NCI-H2107 (cell line): ENCODE data around the gene PIF1.
A peak's percentile ranks its signal among the peaks of the same experiment; 100 is the strongest.
"Not testable (repeated sequence)": the region's sequence is repeated elsewhere in the genome, so short reads cannot be mapped to it uniquely, and the experiment has no call there.

ENCODE experiments used
- DNase-seq: peaks from one replicate; lab custom pipeline; 2025; lab: John Stamatoyannopoulos, UW

PIF1 gene

DNA sequence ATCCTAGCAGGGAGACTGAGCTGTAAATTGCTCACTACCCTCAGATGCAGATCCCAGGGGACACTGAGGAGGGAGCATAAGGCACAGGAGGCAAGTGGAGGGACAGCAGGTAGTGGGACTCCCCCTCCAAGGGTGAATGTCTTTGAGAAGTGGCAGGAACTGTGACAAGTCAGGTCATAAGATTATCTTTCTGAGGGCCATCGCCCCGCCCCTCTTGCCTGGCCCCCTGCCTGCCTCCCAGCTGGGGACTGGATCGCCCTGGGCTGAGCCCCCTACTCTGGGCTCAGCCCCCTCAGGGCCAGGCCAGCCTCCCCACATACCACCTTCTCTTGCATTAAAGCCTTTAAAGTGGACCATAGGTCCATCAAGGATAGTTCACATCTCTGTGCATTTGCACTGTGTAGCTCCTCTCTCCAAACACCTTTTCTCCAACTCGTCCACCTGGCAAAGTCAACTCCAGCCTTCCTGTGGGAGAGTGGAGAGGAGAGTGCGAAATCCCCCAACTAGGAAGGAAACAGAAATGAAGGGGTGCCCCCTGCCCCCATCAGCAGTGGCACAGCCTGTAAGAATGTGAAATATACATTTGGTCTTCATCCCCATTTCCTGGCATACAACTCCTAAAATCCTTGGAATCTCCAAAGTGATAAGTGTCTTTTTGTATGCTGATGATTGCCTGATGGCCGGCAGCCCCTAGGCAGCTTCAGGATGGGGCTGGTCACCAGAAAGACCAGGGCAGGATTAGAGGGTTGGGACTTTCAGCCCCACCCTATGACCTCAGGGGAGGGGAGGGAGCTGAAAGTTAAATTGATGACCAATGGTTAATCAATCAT, 14.7 kb downstream of the PIF1 start:
- DNase-seq, result no peak

DNA sequence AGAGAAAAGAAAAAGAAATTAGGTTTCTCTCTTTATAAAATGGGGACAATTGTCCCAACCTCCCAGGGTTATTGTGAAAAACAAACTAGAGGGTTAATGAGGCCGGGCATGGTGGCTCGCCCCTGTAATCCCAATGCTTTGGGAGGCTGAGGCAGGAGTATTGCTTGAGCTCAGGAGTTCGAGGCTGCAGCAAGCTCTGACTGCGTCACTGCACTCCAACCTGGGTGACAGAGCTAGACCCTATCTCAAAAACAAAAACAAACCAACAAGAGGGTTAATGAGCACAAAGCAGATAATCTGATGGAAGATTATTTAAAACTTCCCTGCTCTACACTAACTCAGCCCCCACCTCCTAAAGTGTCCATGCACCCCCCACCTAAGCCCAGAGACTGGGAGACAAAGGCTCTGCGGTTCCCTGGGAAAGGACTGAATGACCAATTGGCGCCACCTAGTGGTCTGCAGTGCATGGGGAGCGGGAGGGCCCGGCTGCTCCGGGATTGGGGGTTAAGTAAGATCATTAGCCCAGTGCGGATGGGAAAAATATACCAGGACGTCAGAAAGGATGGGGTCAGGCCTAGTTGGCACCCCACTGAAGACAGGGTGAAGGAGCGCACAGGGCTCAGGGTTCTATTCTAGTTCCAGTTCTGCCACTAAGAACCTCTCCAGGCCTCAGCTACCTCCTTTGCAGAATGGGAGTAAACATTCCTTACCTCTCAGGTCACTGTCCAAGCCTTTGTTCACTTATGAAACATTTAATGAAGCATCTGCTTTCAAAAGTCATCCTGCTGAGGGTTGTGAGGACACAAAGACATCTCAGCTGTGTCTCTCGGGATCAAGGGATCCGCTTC, 15.6 kb downstream of the PIF1 start:
- peak; percentile 17 for DNase-seq

DNA sequence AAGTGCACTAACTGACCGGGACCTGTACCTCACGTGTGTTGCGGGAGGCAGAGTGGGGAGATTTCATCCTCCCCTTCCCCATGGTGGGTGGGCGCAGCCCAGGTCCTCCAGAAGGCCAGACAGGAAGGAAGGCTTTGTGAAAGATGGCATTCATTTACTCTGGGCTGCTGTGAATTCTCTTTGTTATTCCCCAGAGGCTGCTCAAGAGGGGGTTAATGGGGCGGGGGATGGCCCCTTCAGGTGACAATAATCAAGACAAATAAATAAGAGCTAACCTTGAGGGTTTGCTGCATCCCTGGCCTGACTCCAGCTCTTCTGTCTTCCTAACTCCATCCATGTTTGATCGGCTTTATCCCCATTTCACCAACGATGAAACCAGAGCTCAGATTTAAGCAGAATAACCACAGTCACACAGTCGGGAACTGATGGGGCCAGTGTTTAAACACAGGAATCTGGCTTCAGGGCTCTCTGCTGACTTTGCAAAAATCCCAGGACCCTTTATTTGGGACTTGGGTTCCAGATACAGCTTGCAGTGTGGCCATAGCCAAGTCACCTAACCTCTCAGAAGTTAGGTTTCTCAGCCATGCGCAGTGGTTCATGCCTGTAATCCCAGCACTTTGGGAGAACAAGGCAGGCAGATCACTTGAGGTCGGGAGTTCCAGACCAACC, 16.5 kb downstream of the PIF1 start:
- no peak for DNase-seq

DNA sequence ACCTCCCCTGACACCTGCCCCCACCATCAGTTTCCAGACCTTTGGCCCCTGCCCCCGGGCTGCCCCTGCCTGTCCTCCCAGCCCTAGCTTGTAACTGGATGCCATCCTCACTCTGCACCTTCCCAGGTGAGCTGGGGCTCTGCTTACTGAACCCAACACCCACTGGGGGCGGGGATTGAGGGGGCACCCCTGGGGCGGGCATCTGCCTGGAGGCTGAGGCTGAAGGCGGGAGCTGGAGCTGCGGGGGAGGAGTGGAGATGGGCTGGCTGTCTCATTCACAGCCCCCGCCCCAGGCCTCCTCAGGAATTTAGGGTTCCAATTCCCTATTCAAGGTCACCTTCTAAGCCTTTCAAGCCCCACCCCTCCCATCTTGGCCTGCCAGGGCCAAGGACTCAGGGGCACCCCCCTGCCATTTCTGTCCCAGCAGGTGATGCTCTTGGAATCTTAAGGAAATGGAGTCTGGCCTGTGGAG, 17.7 kb downstream of the PIF1 start:
- DNase-seq, result no peak

DNA sequence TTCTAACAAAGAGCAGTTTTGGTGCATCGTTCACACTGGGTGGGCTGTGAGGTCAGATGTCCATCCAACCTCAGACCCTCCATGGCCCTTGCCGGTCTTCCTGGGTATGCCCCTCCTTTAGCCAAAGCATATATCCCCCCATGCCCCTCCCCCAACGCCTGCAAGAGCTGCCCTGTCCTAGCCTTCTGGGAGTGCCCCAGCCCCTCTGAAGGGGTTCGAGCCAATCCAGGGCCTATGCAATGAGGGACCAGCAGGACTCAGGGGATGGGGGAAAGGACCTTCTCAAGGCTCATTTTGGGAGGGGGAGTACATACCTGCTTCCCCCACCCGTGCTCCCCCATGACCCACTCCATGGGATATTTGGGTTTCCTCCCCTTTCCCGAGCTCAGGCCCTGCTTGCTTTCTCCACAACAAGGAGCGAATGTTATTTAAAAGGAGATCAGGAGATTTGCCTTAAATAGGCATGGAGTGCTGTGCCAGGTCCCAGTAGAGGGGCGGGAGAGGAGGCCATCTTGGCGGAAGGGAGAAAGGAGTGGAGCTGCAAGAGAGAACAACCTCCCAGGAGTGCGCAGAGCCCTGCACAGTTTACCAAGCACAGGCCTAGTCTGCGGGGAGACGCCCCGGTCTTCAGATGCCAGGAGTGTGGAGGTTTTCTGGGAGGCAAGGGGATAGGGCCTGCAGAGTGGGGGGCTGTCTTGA, 18.2 kb downstream of the PIF1 start:
- DNase-seq, result no peak

DNA sequence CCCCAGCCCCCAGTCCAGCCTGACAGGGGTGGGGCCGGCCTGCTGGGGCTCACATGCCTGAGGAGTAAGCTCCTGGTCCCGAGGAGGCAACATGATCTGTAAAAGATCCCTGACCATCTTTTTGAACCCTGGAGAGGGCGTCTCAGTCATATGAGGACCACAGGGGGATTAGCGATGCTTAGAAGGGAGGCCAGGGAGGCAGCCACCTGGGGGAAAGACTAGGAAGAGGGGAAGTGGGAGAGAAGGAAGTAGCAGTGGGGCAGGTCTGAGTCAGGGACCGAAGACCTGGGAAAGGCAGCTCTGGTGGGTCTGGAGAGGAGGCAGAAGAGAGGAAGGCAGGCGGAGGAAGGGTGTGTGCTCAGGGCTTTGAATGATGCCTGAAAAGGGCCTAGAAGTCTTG, 18.9 kb downstream of the PIF1 start:
- no peak for DNase-seq

DNA sequence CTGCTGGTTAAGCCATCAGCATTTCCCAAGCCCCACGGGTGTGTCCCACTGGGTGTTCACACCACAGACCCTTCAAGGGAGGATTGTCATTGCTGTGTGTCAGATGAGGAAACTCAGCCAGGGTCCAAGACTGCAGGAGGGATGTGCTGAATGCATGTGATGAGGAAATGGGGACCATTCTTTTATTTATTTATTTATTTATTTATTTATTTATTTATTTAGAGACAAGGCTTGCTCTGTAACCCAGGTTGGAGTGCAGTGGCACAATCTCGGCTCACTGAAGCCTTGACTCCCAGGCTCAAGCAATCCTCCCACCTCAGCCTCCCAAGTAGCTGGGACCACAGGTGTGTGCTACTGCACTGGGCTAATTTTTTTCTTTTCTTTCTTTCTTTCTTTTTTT, 20.8 kb downstream of the PIF1 start:
- no peak for DNase-seq

DNA sequence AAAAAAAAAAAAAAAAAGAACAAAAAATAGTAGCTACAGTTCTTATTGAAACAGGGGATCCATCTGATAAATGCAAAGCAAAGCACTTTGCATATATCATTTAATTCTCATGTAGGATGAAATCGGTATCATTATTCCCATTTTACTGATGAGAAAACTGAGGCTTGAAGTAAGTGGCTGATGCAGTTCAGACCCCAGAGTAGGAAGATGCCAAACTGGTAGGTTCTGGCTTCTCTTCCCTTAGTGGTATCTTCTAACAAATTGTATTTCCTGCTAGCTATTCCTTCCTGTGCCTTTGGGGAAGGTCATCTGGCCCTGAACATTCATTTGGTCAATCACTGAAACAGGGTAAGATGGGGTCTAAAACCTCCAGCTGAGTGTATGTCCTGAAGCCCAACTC, 21.9 kb downstream of the PIF1 start:
- no peak for DNase-seq

DNA sequence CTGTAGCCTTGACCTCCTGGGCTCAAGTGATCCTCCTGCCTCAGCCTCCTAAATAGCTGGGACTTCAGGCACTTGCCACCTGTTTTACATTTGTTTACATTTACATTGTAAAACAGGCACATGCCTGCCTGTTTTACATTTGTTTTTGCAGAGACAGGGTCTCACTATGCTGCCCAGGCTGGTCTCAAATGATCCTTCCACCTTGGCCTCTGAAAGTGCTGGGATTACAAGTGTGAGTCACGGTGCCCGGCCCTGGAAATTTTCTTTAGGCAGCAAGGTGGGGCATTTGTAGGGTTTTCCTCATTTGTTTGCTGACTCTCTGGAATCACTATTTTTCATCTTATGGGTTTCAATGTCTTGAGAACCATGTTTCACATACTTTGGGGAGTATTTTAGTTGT, 25.0 kb downstream of the PIF1 start:
- no peak for DNase-seq

DNA sequence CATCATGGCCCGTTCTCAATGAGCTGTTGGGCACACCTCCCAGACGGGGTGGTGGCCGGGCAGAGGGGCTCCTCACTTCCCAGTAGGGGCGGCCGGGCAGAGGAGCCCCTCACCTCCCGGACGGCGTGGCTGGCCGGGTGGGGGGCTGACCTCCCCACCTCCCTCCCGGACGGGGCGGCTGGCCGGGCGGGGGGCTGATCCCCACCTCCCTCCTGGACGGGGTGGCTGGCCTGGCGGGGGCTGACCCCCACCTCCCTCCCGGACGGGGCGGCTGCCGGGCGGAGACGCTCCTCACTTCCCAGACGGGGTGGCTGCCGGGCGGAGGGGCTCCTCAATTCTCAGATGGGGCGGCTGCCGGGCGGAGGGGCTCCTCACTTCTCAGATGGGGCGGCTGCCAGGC, 26.5 kb downstream of the PIF1 start:
- DNase-seq, result not testable (repeated sequence)

DNA sequence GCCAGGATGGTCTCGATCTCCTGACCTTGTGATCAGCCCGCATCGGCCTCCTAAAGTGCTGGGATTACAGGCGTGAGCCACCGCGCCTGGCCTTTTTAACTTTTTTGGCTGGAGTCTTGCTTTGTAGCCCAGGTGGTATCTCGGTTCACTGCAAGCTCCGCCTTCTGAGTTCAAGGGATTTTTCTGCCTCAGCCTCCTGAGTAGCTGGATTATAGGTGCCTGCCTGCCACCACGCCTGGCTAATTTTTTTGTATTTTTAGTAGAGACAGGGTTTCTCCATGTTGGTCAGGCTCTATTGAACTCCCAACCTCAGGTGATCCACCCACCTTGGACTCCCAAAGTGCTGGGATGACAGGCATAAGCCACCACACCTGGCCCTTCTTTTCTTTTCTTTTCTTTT, 29.5 kb downstream of the PIF1 start:
- not testable (repeated sequence) for DNase-seq

DNA sequence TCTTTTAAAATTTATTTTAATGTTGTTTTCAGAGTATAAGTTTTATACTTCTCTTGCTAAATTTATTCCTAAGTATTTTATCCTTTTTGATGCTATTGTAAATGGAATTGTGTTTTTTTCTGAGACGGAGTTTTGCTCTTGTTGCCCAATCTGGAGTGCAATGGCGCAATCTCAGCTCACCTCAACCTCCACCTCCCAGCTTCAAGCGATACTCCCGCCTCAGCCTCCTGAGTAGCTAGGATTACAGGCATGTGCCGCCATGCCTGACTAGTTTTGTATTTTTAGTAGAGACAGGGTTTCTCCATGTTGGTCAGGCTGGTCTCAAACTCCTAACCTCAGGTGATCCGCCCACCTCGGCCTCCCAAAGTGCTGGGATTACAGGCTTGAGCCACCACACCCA, 30.1 kb downstream of the PIF1 start:
- not testable (repeated sequence) for DNase-seq

DNA sequence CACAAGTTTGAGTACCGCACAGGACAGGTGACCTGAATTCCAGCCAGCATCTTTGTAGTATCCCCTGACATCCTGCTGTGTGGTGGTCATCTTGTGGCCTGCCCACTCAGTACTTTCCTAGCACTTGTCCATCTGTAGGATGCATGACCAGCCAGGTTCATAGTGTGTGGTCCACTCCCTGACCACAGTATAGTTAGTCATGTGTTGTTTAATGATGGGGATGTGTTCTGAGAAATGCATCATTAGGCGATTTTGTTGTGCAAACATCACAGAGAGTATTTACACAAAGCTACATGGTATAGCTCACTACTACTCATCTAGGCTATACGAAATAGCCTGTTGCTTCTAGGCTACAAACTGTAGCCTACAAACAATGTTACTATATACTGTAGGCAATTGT, 33.2 kb downstream of the PIF1 start:
- no peak for DNase-seq

DNA sequence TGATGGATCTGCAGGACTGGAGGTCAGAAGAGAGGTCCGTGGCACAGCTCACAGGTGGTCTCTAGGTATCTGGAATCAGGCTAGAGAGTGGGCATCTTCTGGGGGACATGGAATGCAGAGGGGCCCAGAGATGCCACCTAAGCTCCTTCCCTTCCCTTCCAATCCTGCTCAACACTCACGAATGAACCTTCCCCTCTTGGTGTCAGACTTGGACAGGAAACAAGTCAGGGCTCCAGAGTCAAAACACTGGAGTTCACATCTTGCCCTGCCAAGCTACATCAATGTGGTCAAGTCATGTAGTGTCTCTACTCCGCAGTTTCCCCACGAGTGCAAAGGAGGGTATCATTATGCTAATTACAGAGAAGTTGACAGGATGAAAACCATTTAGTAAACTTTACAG, 34.0 kb downstream of the PIF1 start:
- DNase-seq, result no peak

DNA sequence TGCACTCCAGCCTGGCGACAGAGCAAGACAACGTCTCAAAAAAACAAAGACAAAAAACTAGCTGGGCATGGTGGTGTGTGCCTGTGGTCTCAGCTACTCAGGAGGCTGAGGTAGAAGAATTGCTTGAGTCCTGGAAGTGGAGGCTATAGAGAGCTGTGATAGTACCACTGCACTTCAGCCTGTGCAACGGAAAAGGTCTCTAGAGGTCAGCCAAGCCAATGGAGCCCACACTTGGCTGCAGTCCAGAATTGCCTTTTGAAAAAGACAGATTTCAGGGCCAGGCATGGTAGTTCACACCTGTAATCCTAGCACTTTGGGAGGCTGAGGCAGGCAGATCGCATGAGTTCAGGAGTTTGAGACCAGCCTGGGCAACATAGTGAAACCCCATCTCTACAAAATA, 41.7 kb downstream of the PIF1 start:
- no peak for DNase-seq

DNA sequence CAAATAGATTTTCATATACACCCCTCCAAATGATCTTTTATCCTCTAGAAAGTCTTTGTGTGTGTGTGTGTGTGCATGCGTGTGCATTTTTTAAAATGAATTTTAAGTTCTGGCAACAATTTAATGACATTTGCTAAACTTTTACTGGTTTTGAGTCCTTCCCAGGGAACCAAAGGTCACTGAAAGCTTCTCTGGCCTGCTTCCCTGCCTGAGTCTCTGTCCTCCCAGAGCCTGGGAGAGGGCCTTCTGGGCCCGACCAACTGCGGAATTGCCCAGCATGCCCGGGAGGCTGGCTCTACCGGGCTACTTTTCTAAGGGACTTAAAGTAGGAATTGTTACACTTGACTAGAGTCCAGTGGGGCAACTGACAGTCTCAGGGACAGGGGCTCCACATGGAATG, 42.7 kb downstream of the PIF1 start:
- no peak for DNase-seq

DNA sequence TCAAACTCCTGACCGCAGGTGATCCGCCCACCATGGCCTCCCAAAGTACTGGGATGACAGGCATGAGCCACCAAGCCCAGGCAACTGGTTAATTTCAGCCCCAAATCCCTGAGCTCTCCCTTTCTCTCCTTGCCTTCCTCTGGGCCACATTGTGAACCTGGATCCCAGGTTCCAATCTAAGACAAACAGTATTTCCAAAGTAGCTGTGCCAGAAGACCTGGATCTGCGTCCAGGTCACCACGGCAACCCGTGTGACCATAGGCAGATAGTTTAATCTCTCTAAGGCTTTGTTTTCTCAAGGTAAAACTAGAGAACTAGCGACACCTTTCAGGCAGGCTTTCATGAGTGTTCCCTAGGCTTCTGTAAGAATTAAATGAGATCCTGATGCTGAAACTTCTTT, 44.1 kb downstream of the PIF1 start:
- DNase-seq, result no peak

DNA sequence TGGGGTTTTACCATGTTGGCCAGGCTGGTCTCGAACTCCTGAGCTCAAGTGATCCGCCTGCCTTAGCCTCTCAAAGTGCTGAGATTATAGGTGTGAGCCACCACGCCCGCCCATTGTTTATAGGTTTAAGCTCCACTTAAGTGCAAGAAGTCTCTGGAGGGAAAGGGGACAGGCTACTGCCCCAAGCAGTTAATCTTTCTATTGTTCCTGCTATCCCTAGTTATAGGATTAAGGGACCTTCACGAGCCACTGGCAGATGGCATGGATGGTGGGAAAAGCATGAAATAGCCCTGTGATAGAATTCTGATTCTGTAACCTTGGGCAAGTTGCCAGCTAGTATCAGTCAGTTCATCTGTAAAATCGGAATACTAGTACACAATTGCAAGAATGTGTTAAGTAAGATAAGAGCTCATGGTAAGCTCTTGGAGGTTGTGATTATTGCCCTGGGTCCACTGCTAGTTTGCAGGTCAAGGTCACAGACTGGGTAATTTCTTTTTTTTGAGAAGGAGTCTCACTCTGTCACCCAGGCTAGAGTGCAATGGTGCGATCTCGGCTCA, 44.8 kb downstream of the PIF1 start:
- no peak for DNase-seq

DNA sequence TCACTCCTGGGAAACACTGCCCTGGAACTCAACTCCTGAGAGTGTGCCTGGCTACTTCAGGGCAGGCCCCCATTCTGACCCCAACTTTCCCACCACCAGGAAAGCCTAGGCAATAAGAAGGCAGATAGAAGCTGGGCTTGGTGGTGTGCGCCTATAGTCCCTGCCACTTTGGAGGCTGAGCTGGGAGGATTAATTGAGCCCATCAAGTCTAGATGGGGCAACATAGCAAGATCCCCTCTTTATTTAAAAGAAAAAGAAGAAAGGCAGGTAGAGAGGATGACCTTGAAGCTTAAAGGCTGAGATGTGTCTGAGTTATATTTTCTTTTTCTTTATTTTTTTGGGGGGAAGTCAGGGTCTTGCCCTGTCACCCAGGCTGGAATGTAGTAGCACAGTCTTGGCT, 45.8 kb downstream of the PIF1 start:
- no peak for DNase-seq

DNA sequence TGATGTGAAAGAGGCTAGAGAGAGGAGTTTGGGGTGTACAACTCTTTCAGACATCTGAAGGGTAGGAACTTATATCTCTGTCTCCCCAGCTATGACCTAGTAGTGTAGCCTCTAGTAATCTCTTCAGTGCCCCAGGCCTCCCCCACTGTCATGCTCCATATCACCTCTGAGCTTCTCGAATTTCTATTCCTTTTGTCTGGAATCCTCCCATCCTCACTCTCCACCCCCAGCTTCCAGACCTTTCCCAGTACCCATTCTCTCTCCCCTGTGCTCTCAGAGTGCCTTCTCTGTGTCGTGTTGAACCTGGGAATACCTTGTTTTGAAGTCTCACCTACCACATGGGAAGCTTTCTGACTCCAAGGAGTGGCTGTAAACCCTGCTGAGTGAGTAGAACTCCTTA, 46.4 kb downstream of the PIF1 start:
- DNase-seq, result no peak

DNA sequence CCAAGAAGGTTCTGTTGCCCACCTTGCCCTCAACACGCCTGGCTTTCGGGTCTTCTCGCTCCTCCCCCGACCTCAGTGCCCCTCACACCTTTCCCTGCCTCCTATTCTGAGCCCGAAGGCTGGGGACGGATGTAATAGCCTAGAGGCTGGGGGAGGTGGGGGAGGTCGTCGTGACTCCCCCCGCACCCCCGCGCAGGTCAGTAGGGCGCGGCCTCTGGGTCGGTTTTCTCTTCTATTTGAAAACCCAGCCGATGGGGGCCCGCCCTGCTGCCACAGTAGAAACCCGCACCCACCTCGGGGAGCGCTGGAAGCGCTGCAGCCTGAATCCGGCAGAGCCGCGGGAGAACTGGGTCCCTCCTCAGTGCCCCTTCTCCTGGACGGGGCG, 49.1 kb downstream of the PIF1 start:
- no peak for DNase-seq
